AML-193 (cell line): ENCODE data around the gene NEK6.

Experiments
- DNase-seq, 2 experiments: peaks; one replicate each; lab custom pipeline; 2025; lab: John Stamatoyannopoulos, UW

NEK6 gene

DNA sequence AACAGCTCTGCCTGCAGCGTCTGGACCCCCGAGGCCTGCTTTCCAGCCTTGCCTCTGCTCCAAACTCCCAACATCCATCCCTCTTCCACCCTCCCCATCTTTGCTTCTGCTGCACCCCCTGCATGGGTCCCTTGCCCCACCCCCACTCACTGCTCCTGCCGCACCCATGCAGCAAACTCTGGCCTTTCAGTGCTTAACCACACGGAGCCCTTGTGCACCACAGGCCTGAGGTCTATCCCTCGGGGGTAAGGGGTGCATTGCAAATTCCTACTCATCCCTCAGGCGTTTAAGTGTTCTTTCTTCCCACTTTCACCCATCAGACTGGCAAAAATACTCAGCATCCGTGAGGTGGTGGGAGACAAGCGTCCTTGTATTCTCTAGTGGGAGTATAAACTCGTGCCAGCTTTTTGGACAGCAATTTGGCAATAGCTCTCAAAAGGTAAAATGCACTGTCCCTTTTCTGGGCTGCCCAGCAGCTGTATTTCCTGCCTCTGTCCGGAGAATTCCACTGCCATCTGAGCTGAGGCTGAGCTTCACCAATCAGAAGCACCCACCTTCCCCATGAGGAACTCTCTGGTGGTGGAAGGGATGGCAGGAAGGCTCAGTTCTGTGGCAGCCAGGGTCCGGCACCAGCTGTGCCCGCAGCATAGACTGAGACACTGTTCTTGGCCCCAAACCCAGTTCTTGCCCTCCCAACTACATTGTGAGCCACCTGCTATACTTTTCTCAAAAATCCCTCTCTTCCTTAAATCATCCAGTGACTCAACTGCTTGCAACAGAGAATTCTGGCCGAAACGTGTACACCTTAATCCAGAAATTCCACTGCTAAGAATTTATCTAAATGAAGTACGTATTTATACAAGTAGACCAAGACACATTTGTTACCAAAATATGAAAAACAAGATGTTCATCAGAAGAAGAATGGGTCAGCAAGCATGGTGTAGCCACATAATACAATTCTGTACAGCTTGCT lies 142.5 kb downstream of the NEK6 start:
- no peak for DNase-seq
